IPS-18c (cell line): ENCODE measurements around the gene SLC22A1.
"Not testable (repeated sequence)": the region's sequence is repeated elsewhere in the genome, so short reads cannot be mapped to it uniquely, and the experiment has no call there.

ENCODE experiments used
- H3K4me3 ChIP-seq: 2 replicates; pipeline ENCODE4 v1.7.0; 2013; ENCODE audit warnings: low read depth, mild to moderate bottlenecking, low read length, moderate library complexity; ENCODE audit not compliant: insufficient read depth
- H3K9me3 ChIP-seq: one replicate; pipeline ENCODE4 v1.6.1; 2013; ENCODE audit warnings: mild to moderate bottlenecking, low read length, moderate library complexity; ENCODE audit not compliant: control insufficient read depth, insufficient read depth

Gene SLC22A1

DNA sequence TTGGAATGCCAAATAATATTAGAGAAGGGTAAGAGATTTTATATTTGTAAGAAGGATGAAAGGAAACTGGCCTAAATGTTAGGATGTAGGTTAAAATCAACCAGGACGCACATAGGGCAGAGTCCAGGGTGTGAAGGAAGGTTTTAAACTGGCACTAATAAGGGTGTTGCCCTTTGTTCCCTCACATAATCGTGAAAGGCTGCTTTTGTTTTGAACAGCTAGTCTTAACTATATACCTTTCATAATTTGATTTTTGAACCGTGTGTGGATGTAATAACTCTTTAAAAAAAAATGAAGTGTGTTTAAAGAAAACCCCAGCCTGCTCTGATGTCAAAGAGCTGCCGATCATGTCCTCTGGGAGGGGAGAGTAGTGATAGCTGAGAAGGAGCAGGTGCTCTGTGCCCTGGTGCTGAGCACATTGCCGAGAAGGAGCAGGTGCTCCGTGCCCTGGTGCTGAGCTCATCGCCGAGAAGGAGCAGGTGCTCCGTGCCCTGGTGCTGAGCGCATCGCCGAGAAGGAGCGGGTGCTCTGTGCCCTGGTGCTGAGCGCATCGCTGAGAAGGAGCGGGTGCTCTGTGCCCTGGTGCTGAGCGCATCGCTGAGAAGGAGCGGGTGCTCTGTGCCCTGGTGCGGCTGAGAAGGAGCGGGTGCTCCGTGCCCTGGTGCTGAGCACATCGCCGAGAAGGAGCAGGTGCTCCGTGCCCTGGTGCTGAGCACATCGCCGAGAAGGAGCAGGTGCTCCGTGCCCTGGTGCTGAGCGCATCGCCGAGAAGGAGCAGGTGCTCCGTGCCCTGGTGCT, 31.0 kb upstream of the SLC22A1 start:
- not testable (repeated sequence) for H3K9me3 ChIP-seq, H3K4me3 ChIP-seq

DNA sequence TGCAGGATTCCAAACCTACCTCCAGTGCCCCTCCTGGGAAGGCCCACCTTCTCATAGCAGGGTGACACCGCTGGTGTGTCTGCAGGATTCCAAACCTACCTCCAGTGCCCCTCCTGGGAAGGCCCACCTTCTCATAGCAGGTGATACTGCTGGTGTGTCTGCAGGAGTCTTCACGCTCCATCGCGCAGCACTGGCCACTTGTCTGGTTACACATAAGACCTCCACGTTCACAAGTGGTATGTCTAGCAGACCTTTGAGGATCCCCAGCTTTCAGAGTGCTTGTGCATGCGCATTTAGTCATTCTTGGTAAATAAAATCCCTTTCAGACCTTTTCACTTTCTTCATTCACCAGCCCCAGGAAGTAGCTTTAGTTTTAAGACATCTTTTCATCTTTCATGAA, 29.4 kb upstream of the SLC22A1 start:
- not testable (repeated sequence) for H3K4me3 ChIP-seq, H3K9me3 ChIP-seq

GRCh38 chr6:160092602-160093001, 29.0 kb upstream of the SLC22A1 start:
- Histone ChIP-seq H3K9me3 (no peaks in the 10 kb centered on the region), H3K4me3 (no peak overlapping the region)

- H3K4me3 ChIP-seq = no peak overlapping the region
These were observed 28.6 kb upstream of the SLC22A1 start for GRCh38 chr6:160093061-160093460.

DNA sequence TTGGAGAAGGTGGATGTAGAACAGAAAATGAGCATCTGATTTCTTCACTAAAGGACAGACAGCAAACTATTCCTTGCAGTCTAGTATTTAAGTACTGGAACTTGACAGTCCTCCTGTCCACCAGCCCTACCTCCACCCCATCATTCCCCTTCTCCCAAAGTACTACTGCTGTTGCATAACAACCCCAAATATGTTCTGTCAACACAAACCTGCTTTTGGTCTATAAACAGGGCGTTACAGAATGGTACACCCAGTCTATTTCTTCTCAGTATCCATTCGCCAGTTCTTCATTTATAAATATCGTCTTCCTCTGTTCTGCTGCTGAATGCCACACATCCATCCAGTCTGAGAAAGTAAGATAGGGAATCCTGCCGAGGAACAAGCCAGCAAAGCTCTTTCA, 27.7 kb upstream of the SLC22A1 start:
- Histone ChIP-seq H3K9me3 (no peaks in the 10 kb centered on the region), H3K4me3 (no peak overlapping the region)

More at GRCh38 chr6:160093061-160093460, 28.6 kb upstream of the SLC22A1 start:
- H3K9me3 ChIP-seq = no peaks in the 10 kb centered on the region

GRCh38 chr6:160095146-160095845, 26.3 kb upstream of the SLC22A1 start:
- Histone ChIP-seq H3K9me3 (no peaks in the 10 kb centered on the region), H3K4me3 (no peak overlapping the region)

GRCh38 chr6:160101277-160102205, 20.1 kb upstream of the SLC22A1 start:
- Histone ChIP-seq H3K9me3 (no peaks in the 10 kb centered on the region), H3K4me3 (no peak overlapping the region)

- Histone ChIP-seq H3K9me3 (no peaks in the 10 kb centered on the region), H3K4me3 (no peak overlapping the region)
These were observed 19.2 kb upstream of the SLC22A1 start for GRCh38 chr6:160102399-160102798.

GRCh38 chr6:160102956-160103824, 18.4 kb upstream of the SLC22A1 start:
- Histone ChIP-seq H3K9me3 (no peaks in the 10 kb centered on the region), H3K4me3 (no peak overlapping the region)

DNA sequence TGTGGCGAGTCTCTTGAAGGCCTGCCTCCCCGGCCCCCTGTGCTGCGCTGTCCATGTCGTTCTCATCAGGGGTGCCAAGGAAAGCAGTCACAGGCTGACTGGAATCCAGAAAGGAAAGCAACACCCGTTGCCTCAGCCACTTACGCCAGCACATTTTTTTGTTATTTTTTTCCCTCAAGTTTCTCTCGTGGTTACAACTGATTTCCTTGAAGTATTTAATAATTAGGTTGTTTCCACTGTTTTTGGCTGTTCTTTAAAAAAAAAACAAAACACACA, 17.9 kb upstream of the SLC22A1 start:
- no peak overlapping the region for H3K4me3 ChIP-seq
- no peaks in the 10 kb centered on the region for H3K9me3 ChIP-seq

GRCh38 chr6:160104821-160105517, 16.6 kb upstream of the SLC22A1 start:
- no peak overlapping the region for H3K4me3 ChIP-seq
- H3K9me3 ChIP-seq = no peaks in the 10 kb centered on the region

DNA sequence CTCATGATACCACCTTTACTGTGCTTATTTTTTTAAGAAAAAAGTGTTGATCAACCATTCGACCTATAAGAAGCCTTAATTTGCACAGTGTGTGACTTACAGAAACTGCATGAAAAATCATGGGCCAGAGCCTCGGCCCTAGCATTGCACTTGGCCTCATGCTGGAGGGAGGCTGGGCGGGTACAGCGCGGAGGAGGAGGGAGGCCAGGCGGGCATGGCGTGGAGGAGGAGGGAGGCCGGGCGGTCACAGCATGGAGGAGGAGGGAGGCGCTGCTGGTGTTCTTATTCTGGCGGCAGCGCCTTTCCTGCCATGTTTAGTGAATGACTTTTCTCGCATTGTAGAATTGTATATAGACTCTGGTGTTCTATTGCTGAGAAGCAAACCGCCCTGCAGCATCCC, 15.6 kb upstream of the SLC22A1 start:
- Histone ChIP-seq H3K9me3 (no peaks in the 10 kb centered on the region), H3K4me3 (no peak overlapping the region)

DNA sequence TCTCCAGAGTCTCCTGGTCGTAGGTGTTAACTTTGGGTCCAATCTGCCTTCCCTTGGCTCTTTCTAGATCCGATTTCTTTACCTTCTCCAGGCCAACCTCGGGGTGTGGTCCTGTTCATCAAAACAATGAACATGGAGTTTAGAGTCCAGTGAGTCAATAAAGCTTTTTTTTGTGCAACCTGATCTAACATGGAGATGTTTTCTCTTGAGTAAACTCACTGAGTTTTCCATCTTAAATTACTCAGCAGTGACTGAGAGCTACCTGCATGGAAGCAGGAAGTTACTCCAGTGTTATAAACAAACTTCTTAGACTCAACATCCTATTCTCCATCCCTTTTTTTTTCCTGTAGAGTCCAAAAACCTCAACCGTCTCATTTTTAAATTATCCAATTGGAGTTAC, 14.9 kb upstream of the SLC22A1 start:
- no peaks in the 10 kb centered on the region for H3K9me3 ChIP-seq

GRCh38 chr6:160108077-160108476, 13.5 kb upstream of the SLC22A1 start:
- Histone ChIP-seq H3K4me3 (no peak overlapping the region), H3K9me3 (no peaks in the 10 kb centered on the region)

More for the DNA sequence above, 14.9 kb upstream of the SLC22A1 start:
- no peak overlapping the region for H3K4me3 ChIP-seq

DNA sequence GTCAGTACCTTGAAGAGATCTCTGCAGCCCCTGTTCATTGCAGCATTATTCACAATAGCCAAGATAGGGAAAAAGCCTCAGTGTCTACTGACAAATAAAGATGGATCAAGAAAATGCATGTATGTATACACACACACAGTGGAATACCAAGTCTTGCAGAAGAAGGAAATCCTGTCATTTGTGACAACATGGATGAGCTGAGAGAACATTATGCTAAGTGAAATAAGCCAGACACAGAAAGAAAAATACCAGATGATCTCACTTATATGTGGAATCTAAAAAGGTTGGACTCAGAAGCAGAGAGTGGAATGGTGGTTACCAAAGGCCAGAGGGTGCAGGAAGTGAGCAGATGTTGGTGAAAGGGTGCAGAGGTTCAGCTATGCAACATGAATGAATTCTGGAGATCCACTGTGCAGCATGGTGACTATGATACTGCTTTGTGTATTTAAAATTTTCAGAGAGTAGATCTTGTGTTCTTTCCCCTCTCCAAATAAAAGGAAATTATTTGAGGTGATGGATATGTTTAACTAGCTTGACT, 11.0 kb upstream of the SLC22A1 start:
- H3K4me3 ChIP-seq = no peak overlapping the region
- H3K9me3 ChIP-seq = no peaks in the 10 kb centered on the region

- Histone ChIP-seq H3K4me3 (no peak overlapping the region), H3K9me3 (peaks cover 2% of the 10 kb centered on the region)
These were observed 9.8 kb upstream of the SLC22A1 start for GRCh38 chr6:160111806-160112205.
